ENCODE data around the gene CAPZB.
A peak's percentile ranks its signal among the peaks of the same experiment; 100 is the strongest.

CAPZB gene

GRCh38 chr1:19372136-19372514 is 113.2 kb downstream of the CAPZB start (continued):
- TF ChIP-seq, protein P1, sequence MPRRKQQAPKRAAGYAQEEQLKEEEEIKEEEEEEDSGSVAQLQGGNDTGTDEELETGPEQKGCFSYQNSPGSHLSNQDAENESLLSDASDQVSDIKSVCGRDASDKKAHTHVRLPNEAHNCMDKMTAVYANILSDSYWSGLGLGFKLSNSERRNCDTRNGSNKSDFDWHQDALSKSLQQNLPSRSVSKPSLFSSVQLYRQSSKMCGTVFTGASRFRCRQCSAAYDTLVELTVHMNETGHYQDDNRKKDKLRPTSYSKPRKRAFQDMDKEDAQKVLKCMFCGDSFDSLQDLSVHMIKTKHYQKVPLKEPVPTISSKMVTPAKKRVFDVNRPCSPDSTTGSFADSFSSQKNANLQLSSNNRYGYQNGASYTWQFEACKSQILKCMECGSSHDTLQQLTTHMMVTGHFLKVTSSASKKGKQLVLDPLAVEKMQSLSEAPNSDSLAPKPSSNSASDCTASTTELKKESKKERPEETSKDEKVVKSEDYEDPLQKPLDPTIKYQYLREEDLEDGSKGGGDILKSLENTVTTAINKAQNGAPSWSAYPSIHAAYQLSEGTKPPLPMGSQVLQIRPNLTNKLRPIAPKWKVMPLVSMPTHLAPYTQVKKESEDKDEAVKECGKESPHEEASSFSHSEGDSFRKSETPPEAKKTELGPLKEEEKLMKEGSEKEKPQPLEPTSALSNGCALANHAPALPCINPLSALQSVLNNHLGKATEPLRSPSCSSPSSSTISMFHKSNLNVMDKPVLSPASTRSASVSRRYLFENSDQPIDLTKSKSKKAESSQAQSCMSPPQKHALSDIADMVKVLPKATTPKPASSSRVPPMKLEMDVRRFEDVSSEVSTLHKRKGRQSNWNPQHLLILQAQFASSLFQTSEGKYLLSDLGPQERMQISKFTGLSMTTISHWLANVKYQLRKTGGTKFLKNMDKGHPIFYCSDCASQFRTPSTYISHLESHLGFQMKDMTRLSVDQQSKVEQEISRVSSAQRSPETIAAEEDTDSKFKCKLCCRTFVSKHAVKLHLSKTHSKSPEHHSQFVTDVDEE (CRISPR knock-in tag; IDR thresholded peaks at IDR 0.05): peak; percentile 64; the same call in 1 of the 2 replicates
- TF ChIP-seq ZFP3 (CRISPR knock-in tag; IDR thresholded peaks at IDR 0.05) (no peak), TOX (CRISPR knock-in tag; IDR thresholded peaks at IDR 0.05; ENCODE audit: borderline replicate concordance) (no peak), CSDC2 (CRISPR knock-in tag; IDR thresholded peaks at IDR 0.05) (no peak), TCF4 (CRISPR knock-in tag; IDR thresholded peaks at IDR 0.05; ENCODE audit: borderline replicate concordance) (peak; percentile 95), ZNF8 (CRISPR knock-in tag; IDR thresholded peaks at IDR 0.05) (no peak), GLIS3 (CRISPR knock-in tag; IDR thresholded peaks at IDR 0.05) (no peak), ZC3H10 (CRISPR knock-in tag; IDR thresholded peaks at IDR 0.05) (no peak), POU6F1 (CRISPR knock-in tag; IDR thresholded peaks at IDR 0.05; ENCODE audit: borderline replicate concordance, low read depth) (no peak)

GRCh38 chr1:19371226-19372135 is 113.9 kb downstream of the CAPZB start:
- ATAC-seq: no peak
- no peak for TF ChIP-seq ARNTL (CRISPR knock-in tag; IDR thresholded peaks at IDR 0.05; ENCODE audit: borderline replicate concordance, low read depth)
- TF ChIP-seq PPARA (CRISPR knock-in tag; IDR thresholded peaks at IDR 0.05; ENCODE audit: borderline replicate concordance): no peak
- TF ChIP-seq ZNF565 (CRISPR knock-in tag; conservative IDR thresholded peaks at IDR 0.05; ENCODE audit: low read depth): no peak
- no peak for TF ChIP-seq ESRRG (CRISPR knock-in tag; IDR thresholded peaks at IDR 0.05)
- TF ChIP-seq GLIS3 (CRISPR knock-in tag; IDR thresholded peaks at IDR 0.05): no peak
- TF ChIP-seq ZNF70 (CRISPR knock-in tag; IDR thresholded peaks at IDR 0.05): no peak
- TF ChIP-seq, protein P1 (CRISPR knock-in tag; IDR thresholded peaks at IDR 0.05): no peak
- TF ChIP-seq RARB (CRISPR knock-in tag; IDR thresholded peaks at IDR 0.05): no peak
- no peak for TF ChIP-seq ZC3H10 (CRISPR knock-in tag; IDR thresholded peaks at IDR 0.05)
- no peak for TF ChIP-seq POU6F1 (CRISPR knock-in tag; IDR thresholded peaks at IDR 0.05; ENCODE audit: borderline replicate concordance, low read depth)
- TF ChIP-seq ISL1 (CRISPR knock-in tag; IDR thresholded peaks at IDR 0.05): no peak
- TF ChIP-seq, protein P2, sequence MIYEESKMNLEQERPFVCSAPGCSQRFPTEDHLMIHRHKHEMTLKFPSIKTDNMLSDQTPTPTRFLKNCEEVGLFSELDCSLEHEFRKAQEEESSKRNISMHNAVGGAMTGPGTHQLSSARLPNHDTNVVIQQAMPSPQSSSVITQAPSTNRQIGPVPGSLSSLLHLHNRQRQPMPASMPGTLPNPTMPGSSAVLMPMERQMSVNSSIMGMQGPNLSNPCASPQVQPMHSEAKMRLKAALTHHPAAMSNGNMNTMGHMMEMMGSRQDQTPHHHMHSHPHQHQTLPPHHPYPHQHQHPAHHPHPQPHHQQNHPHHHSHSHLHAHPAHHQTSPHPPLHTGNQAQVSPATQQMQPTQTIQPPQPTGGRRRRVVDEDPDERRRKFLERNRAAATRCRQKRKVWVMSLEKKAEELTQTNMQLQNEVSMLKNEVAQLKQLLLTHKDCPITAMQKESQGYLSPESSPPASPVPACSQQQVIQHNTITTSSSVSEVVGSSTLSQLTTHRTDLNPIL (CRISPR knock-in tag; IDR thresholded peaks at IDR 0.05; ENCODE audit: low read depth): no peak
- no peak for TF ChIP-seq BACH2 (CRISPR knock-in tag; IDR thresholded peaks at IDR 0.05; ENCODE audit: borderline replicate concordance)
- no peak for TF ChIP-seq OSR1 (CRISPR knock-in tag; IDR thresholded peaks at IDR 0.05)

Measured in SK-N-SH treated with all-trans-retinoic acid at 6 μM for 48 hours (cell line).